ENCODE measurements around the gene THRSP. TPM values are rescaled to one million over a fixed set of nuclear protein-coding genes. Genes with fewer than 3 reads are reported as not detected.

The THRSP gene
- total RNA-seq, 1 experiment from 2014 or later = not detected

- no peaks in the 10 kb centered on the region for H3K9me3 ChIP-seq (ENCODE audit: control insufficient read depth, low read depth, low read length)
- Mint-ChIP-seq H3K4me1 (peaks cover 11 to 16% of the 10 kb centered on the region in 2 experiments), H3K9me3 (no peaks in the 10 kb centered on the region; a peak in 1 of 5 replicates), H3K27ac (peak overlapping the region in 1 of 3 experiments; percentile 6; a peak in 1 of 7 replicates), H3K27me3 (ENCODE audit: low read depth) (peaks cover 10% of the 10 kb centered on the region), H3K4me3 (peak overlapping the region; percentile 1 to 62; a peak in 4 of 5 replicates), H3K36me3 (ENCODE audit: insufficient read depth in 1 of 3, low read depth in 3 of 3) (peaks cover 0 to 8% (median 4%) of the 10 kb centered on the region in 3 experiments; a peak in 4 of 7 replicates)
- H2AFZ ChIP-seq (ENCODE audit: low read length) = no peak overlapping the region
- H4K5ac ChIP-seq (ENCODE audit: insufficient read length, low read depth, low read length) = no peak overlapping the region
- H2BK20ac ChIP-seq (ENCODE audit: low read depth, low read length, poor library complexity, severe bottlenecking) = no peak overlapping the region
- no peaks in the 10 kb centered on the region for H3K79me1 ChIP-seq (ENCODE audit: insufficient read depth, low read depth, low read length, poor library complexity, severe bottlenecking)
- H3K18ac ChIP-seq (ENCODE audit: insufficient read length, low read depth, low read length) = no peak overlapping the region
- H2BK120ac ChIP-seq (ENCODE audit: low read depth, low read length, poor library complexity, severe bottlenecking) = no peak overlapping the region
- DNase-seq = no peak
- H3T11ph ChIP-seq (ENCODE audit: low read length) = no peak overlapping the region
- H2BK12ac ChIP-seq (ENCODE audit: insufficient read length, low read depth, low read length) = no peak overlapping the region
- no CpG with 5 or more reads among the region's 11 CpGs for WGBS (ENCODE audit: extremely low coverage, insufficient read length, low lambda C conversion rate)
- no peak overlapping the region for H3K56ac ChIP-seq (ENCODE audit: insufficient read length, low read depth, low read length)
- no peak overlapping the region for H2BK5ac ChIP-seq (ENCODE audit: insufficient read length, low read length)
- H3K4ac ChIP-seq (ENCODE audit: low read depth, low read length) = no peak overlapping the region
- no peak overlapping the region for H2AK5ac ChIP-seq (ENCODE audit: insufficient read length, low read length)
- H3K14ac ChIP-seq (ENCODE audit: insufficient read depth, low read length) = no peak overlapping the region
- no peak overlapping the region for H3K4me2 ChIP-seq (ENCODE audit: insufficient read depth, insufficient read length, low read length)
- no peaks in the 10 kb centered on the region for H3K27me3 ChIP-seq (ENCODE audit: insufficient read depth, low read length)
- H4K8ac ChIP-seq (replicated peaks; ENCODE audit: insufficient read length, low read depth, low read length) = no peak overlapping the region
- no peak overlapping the region for H3K9ac ChIP-seq (ENCODE audit: extremely low read depth, insufficient read length, low read length)
- H3K23ac ChIP-seq (ENCODE audit: insufficient read length, low read depth, low read length) = no peak overlapping the region
- no peaks in the 10 kb centered on the region for H3K4me1 ChIP-seq (ENCODE audit: insufficient read depth, low read length)
- no peak for TF ChIP-seq CTCF (conservative IDR thresholded peaks at IDR 0.05)
- no peaks in the 10 kb centered on the region for H4K20me1 ChIP-seq (ENCODE audit: control insufficient read depth, insufficient read depth, insufficient read length)
- no peak overlapping the region for H4K91ac ChIP-seq (ENCODE audit: insufficient read length, low read depth, low read length)
- H2BK15ac ChIP-seq (ENCODE audit: low read depth, low read length) = no peak overlapping the region
- H3K27ac ChIP-seq (ENCODE audit: insufficient read length, low read depth, low read length) = no peak overlapping the region
- peaks cover 8% of the 10 kb centered on the region for H3K23me2 ChIP-seq (ENCODE audit: insufficient read length, low read depth, low read length, poor library complexity, severe bottlenecking)
- H3K79me2 ChIP-seq (ENCODE audit: insufficient read depth, low read length) = peaks cover 13% of the 10 kb centered on the region; the same call in 1 of the 2 replicates
These were observed 17.3 kb downstream of the THRSP start for GRCh38 chr11:78080818-78081495.

All from H9 (cell line).